ENCODE measurements around the gene NYAP2.

The NYAP2 gene

GRCh38 chr2:225416616-225417367 is 17.3 kb downstream of the NYAP2 start:
- no peak for TF ChIP-seq CTCF (IDR thresholded peaks at IDR 0.05; ENCODE audit: insufficient read depth, low read length, missing control alignments)
- H3K4me3 ChIP-seq (ENCODE audit: low read depth, low read length): no peak overlapping the region
- ChIA-PET CTCF (no interaction called here), POLR2A (no interaction called here)
- DNase-seq (ENCODE audit: low read depth, low spot score): no peak

- CTCF ChIA-PET: no interaction called here
- no peak for TF ChIP-seq CTCF (IDR thresholded peaks at IDR 0.05; ENCODE audit: insufficient read depth, low read length, missing control alignments)
- DNase-seq (ENCODE audit: low read depth, low spot score): no peak
- POLR2A ChIA-PET: no interaction called here
- H3K4me3 ChIP-seq (ENCODE audit: low read depth, low read length): no peak overlapping the region
Measured at GRCh38 chr2:225419033-225419432, 19.5 kb downstream of the NYAP2 start.

GRCh38 chr2:225422145-225422544 is 22.6 kb downstream of the NYAP2 start:
- CTCF ChIA-PET: no interaction called here

GRCh38 chr2:225425284-225425683 is 25.8 kb downstream of the NYAP2 start:
- no peak for DNase-seq (ENCODE audit: low read depth, low spot score)
- POLR2A ChIA-PET: no interaction called here
- TF ChIP-seq CTCF (IDR thresholded peaks at IDR 0.05; ENCODE audit: insufficient read depth, low read length, missing control alignments): no peak
- CTCF ChIA-PET: no interaction called here
- H3K4me3 ChIP-seq (ENCODE audit: low read depth, low read length): no peak overlapping the region

More at GRCh38 chr2:225422145-225422544, 22.6 kb downstream of the NYAP2 start:
- no peak for TF ChIP-seq CTCF (IDR thresholded peaks at IDR 0.05; ENCODE audit: insufficient read depth, low read length, missing control alignments)
- POLR2A ChIA-PET: no interaction called here
- H3K4me3 ChIP-seq (ENCODE audit: low read depth, low read length): no peak overlapping the region
- no peak for DNase-seq (ENCODE audit: low read depth, low spot score)

GRCh38 chr2:225428360-225428759 is 28.9 kb downstream of the NYAP2 start:
- no peak for TF ChIP-seq CTCF (IDR thresholded peaks at IDR 0.05; ENCODE audit: insufficient read depth, low read length, missing control alignments)
- H3K4me3 ChIP-seq (ENCODE audit: low read depth, low read length): no peak overlapping the region
- DNase-seq (ENCODE audit: low read depth, low spot score): no peak
- ChIA-PET CTCF (no interaction called here), POLR2A (no interaction called here)

- TF ChIP-seq CTCF (IDR thresholded peaks at IDR 0.05; ENCODE audit: insufficient read depth, low read length, missing control alignments): no peak
- POLR2A ChIA-PET: no interaction called here
- no peak for DNase-seq (ENCODE audit: low read depth, low spot score)
- no peak overlapping the region for H3K4me3 ChIP-seq (ENCODE audit: low read depth, low read length)
- CTCF ChIA-PET: no interaction called here
Measured at GRCh38 chr2:225429717-225430116, 30.2 kb downstream of the NYAP2 start.
